T follicular helper cell (primary cell): ENCODE data around the gene OGFR.

Experiments used
- DNase-seq: peaks from one replicate; pipeline ENCODE4 v3.0.0-alpha.2; 2020; ENCODE audit warnings: low read depth

Gene OGFR

DNA sequence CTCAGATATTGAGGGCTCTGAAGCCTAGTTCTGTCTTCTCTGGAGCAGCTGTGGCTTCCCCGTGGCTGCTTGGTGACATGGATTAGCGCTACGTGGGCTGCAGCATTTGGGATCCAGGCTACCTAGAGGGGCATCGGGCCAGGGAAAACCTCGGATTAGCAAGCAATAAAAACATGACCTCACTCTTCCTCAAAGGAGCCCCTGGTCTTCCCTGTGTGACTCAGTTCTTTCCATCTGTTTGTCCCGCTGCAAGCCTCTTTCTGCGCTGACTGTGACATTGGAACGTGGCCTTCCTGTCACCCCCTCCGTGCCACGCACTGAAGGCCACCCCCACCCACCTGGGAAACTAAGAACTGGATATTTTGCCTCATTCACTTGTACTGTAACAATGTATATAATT is 4.8 kb upstream of the OGFR start:
- DNase-seq = no peak

DNA sequence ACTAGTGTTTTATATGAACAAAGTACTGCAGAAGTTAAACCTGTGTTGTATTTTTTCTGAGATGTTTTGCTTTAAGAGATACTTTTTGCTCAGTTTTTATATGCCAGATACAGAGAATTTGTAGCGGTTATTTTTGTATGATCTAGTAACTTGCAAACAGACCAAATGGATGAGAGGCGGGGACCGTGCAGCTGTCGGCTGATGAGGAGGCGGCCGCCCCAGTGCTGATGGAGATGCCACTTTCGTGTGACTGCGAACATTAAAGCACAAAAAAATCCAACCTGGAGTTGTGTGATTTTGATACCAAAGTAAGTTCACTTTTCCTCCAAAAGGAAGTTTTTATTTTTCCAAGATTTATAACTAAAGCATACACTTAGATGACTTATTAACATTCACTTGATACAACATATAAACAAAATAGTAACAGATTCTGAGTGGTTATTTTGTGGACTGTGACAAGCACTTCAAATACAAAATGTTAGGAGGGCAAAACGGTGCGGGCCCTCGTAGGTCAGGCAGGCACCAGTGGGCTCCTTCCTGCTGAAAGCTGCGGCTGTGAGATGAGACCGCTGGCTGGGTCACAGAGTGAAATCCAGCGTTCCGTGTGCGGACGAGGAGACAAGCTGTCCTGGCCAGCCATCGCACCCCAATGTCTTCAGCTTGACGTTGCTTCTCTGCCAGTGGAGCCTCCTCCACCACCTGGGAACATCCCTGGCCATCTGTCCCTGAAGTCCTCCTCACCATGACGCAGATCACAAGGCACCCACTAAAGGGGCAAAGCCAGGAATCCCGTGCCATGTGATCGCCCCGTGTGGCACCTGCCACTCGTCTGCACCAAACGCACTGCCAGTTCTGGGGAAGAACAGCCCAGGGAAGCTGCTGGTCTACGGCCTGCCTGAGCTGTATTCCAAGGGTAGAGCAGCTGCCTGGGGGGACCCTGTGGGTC is 4.0 kb upstream of the OGFR start:
- no peak for DNase-seq

DNA sequence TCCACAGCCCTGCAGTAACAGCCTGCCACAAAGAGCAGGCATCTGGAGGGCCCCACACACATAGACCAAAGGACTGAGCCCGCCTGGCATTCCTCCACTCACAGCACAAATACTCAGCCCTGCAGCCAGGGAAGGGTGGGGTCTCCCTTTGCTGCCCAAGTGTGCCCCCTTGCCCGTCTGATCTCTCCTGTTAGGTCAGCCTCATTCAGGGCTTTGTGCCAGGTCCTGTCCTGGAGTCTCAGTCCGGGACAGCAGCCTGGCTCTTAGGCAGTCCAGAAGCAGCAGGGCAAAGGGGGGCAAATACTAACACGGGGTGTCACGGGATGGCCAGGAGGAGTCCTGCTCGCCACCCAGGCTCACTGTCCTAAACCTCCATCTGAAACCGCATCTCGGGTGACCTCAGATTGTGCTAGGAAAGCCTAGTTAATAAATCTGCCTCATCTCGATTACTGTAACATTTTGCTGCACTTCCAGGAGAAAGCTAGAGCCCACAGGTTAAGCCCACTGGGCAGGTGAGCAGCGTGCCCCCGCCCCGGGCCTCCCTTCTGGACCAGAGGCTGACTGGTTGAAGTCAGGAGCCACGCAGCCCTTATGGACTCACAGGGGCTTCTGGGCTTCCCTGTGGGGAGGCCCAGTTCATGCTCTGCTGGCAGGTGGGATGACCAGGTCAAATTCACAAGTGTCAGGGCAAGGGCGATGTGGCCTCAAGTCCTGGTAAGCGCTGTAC is 3.2 kb upstream of the OGFR start:
- no peak for DNase-seq

DNA sequence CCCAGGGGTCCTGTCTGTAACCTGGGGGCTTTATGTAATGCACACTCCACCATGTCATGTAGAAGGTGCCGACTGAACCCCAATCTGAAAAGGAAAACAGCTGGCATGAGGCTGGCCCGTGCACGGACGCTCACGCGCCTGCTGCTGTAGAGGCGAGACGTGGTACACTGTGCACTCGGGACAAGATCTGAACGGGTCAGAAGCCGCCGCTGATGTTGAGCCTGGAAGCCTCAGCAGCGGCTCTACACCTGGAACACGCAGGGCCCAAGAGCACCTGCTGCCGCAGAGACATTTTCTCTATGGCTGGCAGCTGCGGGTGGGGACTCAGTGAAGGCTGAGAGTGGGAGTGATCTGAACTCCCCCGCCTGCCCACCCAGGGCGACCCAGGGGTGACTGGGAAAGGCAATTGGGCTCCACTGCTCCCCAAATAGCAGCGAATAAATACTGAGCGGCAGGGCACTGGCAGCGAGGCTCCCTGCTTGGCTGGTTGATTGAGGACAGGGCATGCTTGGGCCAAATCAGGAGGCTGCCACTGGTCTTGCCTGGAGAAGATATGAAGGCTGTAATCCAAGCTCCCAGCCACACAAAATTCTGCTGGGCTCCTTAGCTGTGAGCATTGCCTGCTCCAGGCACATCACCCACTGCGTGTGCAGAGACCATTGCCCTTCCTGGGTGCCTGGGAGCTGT is 2.5 kb upstream of the OGFR start:
- DNase-seq = no peak

DNA sequence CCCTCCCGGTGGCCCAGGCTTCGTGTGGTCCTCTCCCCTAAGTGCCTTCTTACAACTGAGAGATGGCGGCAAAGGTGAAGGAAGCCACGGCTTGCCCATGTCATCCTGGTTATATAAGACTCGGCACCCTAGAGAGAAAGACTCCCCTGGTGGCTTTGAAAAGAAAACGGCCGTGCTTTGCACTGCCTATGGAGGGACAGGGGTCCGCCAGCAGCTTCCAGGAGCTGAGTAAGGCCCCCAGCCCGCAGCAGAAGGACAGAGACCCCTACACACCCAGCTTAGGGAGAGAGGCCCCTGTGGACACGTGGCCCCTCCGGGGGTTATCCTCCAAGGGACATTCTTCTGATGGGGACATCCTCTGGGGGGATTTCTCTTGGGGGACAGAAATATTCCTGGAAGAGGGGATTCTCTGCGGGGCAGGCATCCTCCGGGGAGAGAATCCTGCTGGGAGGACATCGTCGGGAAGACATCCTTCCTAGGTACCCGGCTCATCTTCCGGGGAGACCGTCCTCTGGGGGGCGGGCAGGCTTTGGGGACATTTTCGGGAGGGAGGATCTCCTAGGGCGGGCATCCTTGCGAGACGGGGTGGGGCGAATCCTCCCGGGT is 511 bp upstream of the OGFR start:
- DNase-seq = no peak

- DNase-seq = no peak
These were observed 598 bp downstream of the OGFR start for GRCh38 chr20:62805155-62805710.

DNA sequence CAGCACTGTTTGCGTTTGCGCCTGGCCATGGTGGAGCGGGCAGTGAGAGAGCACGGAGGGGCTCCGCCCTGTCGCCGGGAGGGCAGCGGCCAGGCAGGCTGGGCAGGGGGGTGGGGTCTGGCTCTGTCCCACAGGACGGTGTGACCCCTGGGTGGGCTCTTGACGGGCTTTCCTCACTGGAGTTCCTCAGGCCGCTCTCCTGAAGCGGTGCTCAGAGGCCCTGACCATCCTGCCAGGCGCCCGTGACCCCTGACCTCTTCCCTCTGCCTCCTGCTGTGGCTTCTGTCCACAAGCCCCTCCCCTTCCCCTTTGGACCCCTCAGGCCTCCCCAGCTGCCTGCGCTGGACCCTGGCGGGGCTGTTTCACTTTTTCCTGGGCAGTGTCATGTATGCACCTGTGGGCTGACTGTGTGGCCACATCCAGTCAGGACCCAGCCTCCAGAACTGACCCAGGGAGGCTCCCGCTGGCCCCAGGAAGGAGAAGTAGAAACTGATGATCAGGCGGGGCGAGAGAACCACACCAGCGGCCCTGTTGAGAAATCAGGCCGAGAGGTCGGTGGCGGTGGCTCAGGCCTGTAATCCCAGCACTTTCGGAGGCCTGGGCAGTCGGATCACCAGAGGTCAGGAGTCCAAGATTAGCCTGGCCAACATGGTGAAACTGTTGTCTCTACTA is 1.2 kb downstream of the OGFR start:
- no peak for DNase-seq

- DNase-seq = no peak
These were observed 1.9 kb downstream of the OGFR start for GRCh38 chr20:62806383-62807050.

GRCh38 chr20:62807444-62808210 is 3.0 kb downstream of the OGFR start:
- no peak for DNase-seq

DNA sequence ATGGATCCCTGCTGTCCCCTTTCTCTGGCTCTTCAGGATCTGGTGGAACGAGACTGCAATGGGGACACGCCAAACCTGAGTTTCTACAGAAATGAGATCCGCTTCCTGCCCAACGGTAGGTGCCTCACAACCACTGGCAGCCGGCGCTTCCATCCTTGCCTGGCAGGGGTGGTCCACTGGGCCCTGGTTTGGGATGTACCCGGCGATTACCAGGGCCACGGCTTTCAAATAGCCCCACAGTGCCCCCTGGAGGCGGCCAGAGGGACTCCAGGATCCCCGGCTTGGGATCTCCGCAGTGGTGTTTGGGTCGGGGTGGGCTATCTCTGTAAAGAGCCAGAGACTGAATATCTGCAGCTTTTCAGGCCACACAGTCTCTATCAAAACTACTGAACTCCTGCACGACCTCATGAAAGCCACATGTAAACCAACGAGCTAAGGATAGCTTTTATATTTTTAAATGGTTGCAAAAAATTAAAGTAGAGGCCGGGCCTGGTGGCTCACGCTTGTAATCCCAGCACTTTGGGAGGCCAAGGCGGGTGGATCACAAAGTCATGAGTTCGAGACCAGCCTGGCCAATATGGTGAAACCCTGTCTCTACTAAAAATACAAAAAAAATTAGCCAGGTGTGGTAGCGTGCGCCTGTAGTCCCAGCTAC is 3.7 kb downstream of the OGFR start:
- DNase-seq = peak; percentile 60

DNA sequence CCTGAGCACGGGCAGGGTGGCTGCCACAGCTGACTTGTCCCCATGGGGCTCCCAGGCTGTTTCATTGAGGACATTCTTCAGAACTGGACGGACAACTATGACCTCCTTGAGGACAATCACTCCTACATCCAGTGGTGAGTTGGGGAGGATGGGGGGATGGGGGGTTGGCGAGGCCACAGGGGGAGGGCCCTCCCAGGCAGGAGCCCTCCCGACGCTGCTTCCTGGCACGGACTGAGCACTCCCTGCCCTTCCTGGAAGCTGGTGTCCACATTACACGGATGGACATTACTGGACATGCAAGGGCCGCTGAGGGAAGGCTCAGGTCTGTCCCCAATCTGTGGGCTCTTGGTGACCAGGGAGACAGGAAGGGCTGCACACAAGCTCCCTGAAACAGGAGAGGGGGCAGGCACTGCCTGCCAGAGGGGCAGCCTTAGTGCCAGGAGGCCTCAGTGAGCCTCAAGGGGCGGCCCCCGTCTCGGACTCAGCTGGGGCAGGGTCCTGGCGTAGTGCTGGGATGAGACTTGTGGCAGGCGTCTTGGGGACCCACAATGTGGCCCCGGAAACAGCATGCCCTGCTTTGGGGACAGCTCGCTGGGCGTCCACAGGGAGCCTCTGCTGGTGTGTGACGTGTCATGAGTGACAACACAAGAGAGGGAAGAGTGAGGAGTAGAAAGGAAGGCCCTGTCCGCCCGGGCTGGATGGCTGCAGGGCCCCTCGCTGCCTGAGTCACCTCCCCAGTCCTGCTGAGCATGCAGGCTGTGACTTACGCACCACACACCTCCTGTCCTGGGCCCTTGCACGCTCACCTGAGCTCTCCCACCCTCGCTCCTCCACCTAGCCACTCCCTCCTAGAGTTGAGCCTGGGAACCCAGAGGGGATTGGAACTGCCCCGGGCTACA is 5.1 kb downstream of the OGFR start:
- DNase-seq = no peak

- no peak for DNase-seq
These were observed 6.7 kb downstream of the OGFR start for GRCh38 chr20:62811320-62811719.

DNA sequence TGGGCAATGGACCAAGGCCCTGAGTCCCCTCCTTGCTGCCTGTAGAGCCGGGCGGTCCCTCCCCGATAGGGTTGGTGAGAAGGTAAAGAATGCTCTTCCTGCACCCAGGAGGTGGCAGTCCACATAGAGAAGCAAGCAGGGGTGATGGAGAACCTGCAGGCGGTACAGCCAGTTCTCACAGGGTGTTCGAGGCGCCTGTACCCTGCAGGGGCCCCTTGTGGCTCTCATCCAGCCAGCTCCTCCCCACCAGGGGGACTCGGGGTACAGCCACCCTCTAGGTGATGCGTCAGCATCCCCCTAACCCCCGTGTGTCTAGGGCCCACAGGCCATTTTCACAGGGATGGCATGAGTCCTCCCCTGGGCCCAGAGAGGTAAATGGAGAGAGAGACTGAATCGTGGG is 7.1 kb downstream of the OGFR start:
- no peak for DNase-seq

- DNase-seq = no peak
These were observed 7.7 kb downstream of the OGFR start for GRCh38 chr20:62812181-62812906.

DNA sequence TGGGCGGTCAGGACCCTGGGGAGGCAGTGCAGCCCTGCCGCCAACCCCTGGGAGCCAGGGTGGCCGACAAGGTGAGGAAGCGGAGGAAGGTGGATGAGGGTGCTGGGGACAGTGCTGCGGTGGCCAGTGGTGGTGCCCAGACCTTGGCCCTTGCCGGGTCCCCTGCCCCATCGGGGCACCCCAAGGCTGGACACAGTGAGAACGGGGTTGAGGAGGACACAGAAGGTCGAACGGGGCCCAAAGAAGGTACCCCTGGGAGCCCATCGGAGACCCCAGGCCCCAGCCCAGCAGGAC is 8.2 kb downstream of the OGFR start:
- DNase-seq = no peak

- DNase-seq = no peak
These were observed 9.0 kb downstream of the OGFR start for GRCh38 chr20:62813588-62813987.

DNA sequence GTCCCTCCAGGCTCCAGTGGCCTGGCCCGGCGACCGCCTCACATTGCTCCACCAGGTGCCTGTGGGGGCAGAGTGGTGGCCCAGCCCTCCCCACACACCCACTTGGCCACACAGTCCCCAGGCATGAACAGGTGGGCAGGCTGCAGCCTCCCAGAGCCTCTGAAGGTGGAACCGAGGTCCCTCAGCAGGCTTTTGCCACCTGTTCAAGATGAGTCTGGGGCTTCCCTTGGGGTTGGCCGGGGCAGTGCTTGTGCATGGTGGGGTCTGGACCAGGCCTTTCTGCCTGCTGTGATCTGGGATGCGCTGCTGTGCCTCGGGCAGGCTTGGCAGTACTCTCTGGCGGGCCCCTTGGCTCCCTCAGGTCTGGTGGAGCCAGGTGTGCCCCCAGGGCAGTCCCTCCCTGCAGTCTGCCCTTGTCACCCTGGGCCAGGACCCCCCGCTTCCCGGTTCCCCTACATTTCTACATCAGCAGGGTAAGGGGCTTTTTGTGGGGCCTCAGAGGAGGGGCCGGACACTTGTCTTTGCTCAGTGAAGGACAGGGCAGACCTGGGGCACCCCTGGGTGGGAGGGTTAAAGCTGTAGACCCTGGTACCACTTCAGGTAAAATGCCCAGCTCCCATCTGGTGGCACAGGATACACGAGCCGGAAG is 9.5 kb downstream of the OGFR start:
- DNase-seq = no peak

DNA sequence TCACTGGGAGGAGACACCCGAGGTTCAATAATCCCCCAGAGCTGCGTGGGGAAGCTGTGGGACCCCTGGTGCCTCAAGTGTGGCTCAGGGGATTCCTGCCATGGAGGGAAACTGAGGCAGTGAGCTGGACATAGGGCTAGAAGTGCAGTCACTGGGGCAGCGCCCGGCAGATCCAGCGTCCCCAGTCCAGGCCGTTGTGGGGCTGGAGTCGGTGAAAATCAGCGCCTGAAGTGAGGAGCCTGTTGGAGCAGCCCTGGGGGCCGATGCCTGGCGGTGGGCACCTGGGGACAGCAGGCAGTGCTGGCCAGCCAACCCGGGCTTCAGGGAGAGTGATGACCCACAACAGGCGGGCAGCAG is 10.1 kb downstream of the OGFR start:
- no peak for DNase-seq
